ENCODE data around the gene VWC2L.

VWC2L gene

GRCh38 chr2:214410918-214411554, at the start of gene VWC2L:
Gene VWC2L, plus strand, starts transcription at chr2:214411054. Its CDS starts 3,140 bp downstream, at chr2:214414194.
- DNase-seq: peak; percentile 7 to 86 (median 61)

GRCh38 chr2:214361116-214361515, 49.7 kb upstream of the VWC2L start:
- DNase-seq: no peak

GRCh38 chr2:214365549-214365948, 45.3 kb upstream of the VWC2L start:
- no peak for DNase-seq

- no peak for DNase-seq
Measured at GRCh38 chr2:214367171-214367570, 43.7 kb upstream of the VWC2L start.

GRCh38 chr2:214376618-214377285, 34.1 kb upstream of the VWC2L start:
- DNase-seq: no peak

GRCh38 chr2:214377286-214377624, 33.6 kb upstream of the VWC2L start:
- DNase-seq: no peak

GRCh38 chr2:214378455-214379103, 32.3 kb upstream of the VWC2L start:
- no peak for DNase-seq

- DNase-seq: no peak
Measured at GRCh38 chr2:214379227-214379626, 31.6 kb upstream of the VWC2L start.

- DNase-seq: no peak
Measured at GRCh38 chr2:214380681-214381080, 30.2 kb upstream of the VWC2L start.

- no peak for DNase-seq
Measured at GRCh38 chr2:214382229-214382628, 28.6 kb upstream of the VWC2L start.

- no peak for DNase-seq
Measured at GRCh38 chr2:214386720-214387119, 24.1 kb upstream of the VWC2L start.

GRCh38 chr2:214389334-214389733, 21.5 kb upstream of the VWC2L start:
- no peak for DNase-seq

- no peak for DNase-seq
Measured at GRCh38 chr2:214393796-214394195, 17.1 kb upstream of the VWC2L start.

- DNase-seq: no peak
Measured at GRCh38 chr2:214395040-214395439, 15.8 kb upstream of the VWC2L start.

- DNase-seq: no peak
Measured at GRCh38 chr2:214401580-214401979, 9.3 kb upstream of the VWC2L start.

- peak in 5 of 56 donors; percentile 1 to 10 (median 2) for DNase-seq
Measured at GRCh38 chr2:214410128-214410775, 602 bp upstream of the VWC2L start.

- DNase-seq: no peak
Measured at GRCh38 chr2:214412679-214413078, 1.8 kb downstream of the VWC2L start.

- DNase-seq: no peak
Measured at GRCh38 chr2:214436470-214436869, 25.6 kb downstream of the VWC2L start.

- no peak for DNase-seq
Measured at GRCh38 chr2:214450118-214450894, 39.5 kb downstream of the VWC2L start.

- DNase-seq: no peak
Measured at GRCh38 chr2:214451516-214452275, 40.8 kb downstream of the VWC2L start.
